SK-N-SH (cell line): ENCODE measurements around the gene PASK. TPM values are rescaled to one million over a fixed set of nuclear protein-coding genes. Genes with fewer than 3 reads are reported as not detected.

Experiments
- CTCF ChIA-PET: fragments of 300-600, 350-600 bp; formaldehyde crosslinking; extraction: SDS; loops from one replicate; lab custom pipeline; 2021; lab: Yijun Ruan, JAX
- POLR2A ChIA-PET: fragments of 350-600 bp; sonication (Branson Sonifier 250); formaldehyde crosslinking; extraction: SDS; loops from one replicate; lab custom pipeline; 2020; ENCODE audit warnings: antibody characterized with exemption, inconsistent platforms; lab: Yijun Ruan, JAX
- DNase-seq: peaks from one replicate; pipeline ENCODE4 v3.0.0; 2012
- H2AFZ ChIP-seq: fragments of 200-600 bp; sonication (generic); 2 replicates; pipeline ENCODE4 v1.8.1; 2016; ENCODE audit warnings: antibody characterized with exemption, mild to moderate bottlenecking, low read depth
- H3F3A ChIP-seq: fragments of 200-600 bp; sonication (generic); replicated peaks from 2 replicates; pipeline ENCODE3; 2016; ENCODE audit warnings: antibody characterized with exemption, mild to moderate bottlenecking; ENCODE audit not compliant: insufficient read depth
- H3K27ac ChIP-seq, 2 experiments: fragments of 200-500 bp in 1 of 2; fragments of 200-600 bp in 1 of 2; sonication (Bioruptor generic) in 1 of 2; sonication (generic), shearing (Covaris generic) in 1 of 2; 2 replicates each; pipeline versions ENCODE4 v1.5.1 to v1.6.1; 2014 to 2016; ENCODE audit warnings: low read depth in 2 of 2, inconsistent platforms in 1 of 2, low read length in 1 of 2, mild to moderate bottlenecking in 1 of 2, mixed read lengths in 1 of 2
- H3K27me3 ChIP-seq: fragments of 200-600 bp; sonication (generic), shearing (Covaris generic); 2 replicates; pipeline ENCODE4 v1.6.1; 2016; ENCODE audit warnings: mixed run types; ENCODE audit not compliant: insufficient read depth
- H3K36me3 ChIP-seq, 2 experiments: fragments of 200-500 bp in 1 of 2; fragments of 200-600 bp in 1 of 2; sonication (Bioruptor generic) in 1 of 2; sonication (generic) in 1 of 2; replicated peaks in 1 of 2; 2 replicates each; pipeline versions ENCODE3 to v1.5.1; 2014 to 2016; ENCODE audit warnings: low read length in 1 of 2, mild to moderate bottlenecking in 1 of 2; ENCODE audit not compliant: insufficient read depth in 2 of 2, control insufficient read depth in 1 of 2
- H3K4me1 ChIP-seq, 2 experiments: fragments of 200-500 bp in 1 of 2; fragments of 200-600 bp in 1 of 2; sonication (Bioruptor generic) in 1 of 2; sonication (generic), shearing (Covaris generic) in 1 of 2; 2 replicates each; pipeline versions ENCODE4 v1.5.1 to v1.6.1; 2014 to 2016; ENCODE audit warnings: low read depth in 1 of 2, low read length in 1 of 2, mixed run types in 1 of 2; ENCODE audit not compliant: insufficient read depth in 2 of 2, control insufficient read depth in 1 of 2
- H3K4me2 ChIP-seq: fragments of 200-600 bp; sonication (generic), shearing (Covaris generic); 2 replicates; pipeline ENCODE4 v1.6.1; 2017; ENCODE audit warnings: mixed run types
- H3K4me3 ChIP-seq, 2 experiments: fragments of 200-500 bp in 1 of 2; fragments of 200-600 bp in 1 of 2; sonication (Bioruptor generic) in 1 of 2; sonication (generic), shearing (Covaris generic) in 1 of 2; 2 replicates each; pipeline versions ENCODE4 v1.5.1 to v1.8.1; 2014 to 2016; ENCODE audit warnings: low read depth in 2 of 2, inconsistent platforms in 1 of 2, low read length in 1 of 2, mild to moderate bottlenecking in 1 of 2, mixed read lengths in 1 of 2, moderate library complexity in 1 of 2
- H3K79me2 ChIP-seq: fragments of 200-600 bp; sonication (generic); 2 replicates; pipeline ENCODE4 v1.8.1; 2017; ENCODE audit warnings: mild to moderate bottlenecking; ENCODE audit not compliant: insufficient read depth
- H3K9ac ChIP-seq: fragments of 200-600 bp; sonication (generic); 2 replicates; pipeline ENCODE4 v1.6.1; 2017; ENCODE audit warnings: mixed run types
- H3K9me2 ChIP-seq: fragments of 200-600 bp; sonication (generic); 2 replicates; pipeline ENCODE4 v1.6.1; 2017; ENCODE audit warnings: mixed run types
- H3K9me3 ChIP-seq: fragments of 200-600 bp; sonication (generic); 2 replicates; pipeline ENCODE4 v1.6.1; 2017; ENCODE audit warnings: mixed run types, mild to moderate bottlenecking, moderate library complexity
- H4K20me1 ChIP-seq: fragments of 200-600 bp; sonication (generic); 2 replicates; pipeline ENCODE4 v1.6.1; 2017; ENCODE audit warnings: mild to moderate bottlenecking, mixed run types; ENCODE audit not compliant: insufficient read depth
- CHD2 ChIP-seq: fragments of 150-350 bp; IDR thresholded peaks from 2 replicates; pipeline ENCODE4 v1.6.1; 2018; ENCODE audit warnings: low read length; ENCODE audit not compliant: partially characterized antibody
- EP300 ChIP-seq, 2 experiments: IDR thresholded peaks; 2 replicates each; pipeline versions ENCODE4 v1.4.0 to v1.6.1; 2012; ENCODE audit warnings: borderline replicate concordance in 1 of 2, low read depth in 1 of 2, low read length in 1 of 2
- EZH2phosphoT487 ChIP-seq: fragments of 200-600 bp; sonication (generic); IDR thresholded peaks from 2 replicates; pipeline ENCODE4 v1.6.1; 2017; ENCODE audit warnings: low read depth, mixed run types, mild to moderate bottlenecking, antibody characterized with exemption, moderate library complexity, borderline replicate concordance
- FOSL2 ChIP-seq: IDR thresholded peaks from 2 replicates; pipeline ENCODE4 v1.4.0; 2012; ENCODE audit warnings: low read depth, mild to moderate bottlenecking, moderate library complexity, borderline replicate concordance
- GABPA ChIP-seq: IDR thresholded peaks from 2 replicates; pipeline ENCODE4 v1.4.0; 2012; ENCODE audit warnings: low read depth, mild to moderate bottlenecking
- GATA2 ChIP-seq: sonication (generic); formaldehyde crosslinking; IDR thresholded peaks from 2 replicates; pipeline ENCODE4 v1.5.0; 2020; ENCODE audit warnings: mild to moderate bottlenecking, missing genetic modification reagents
- MXI1 ChIP-seq: IDR thresholded peaks from 2 replicates; pipeline ENCODE4 v1.6.1; 2012; ENCODE audit warnings: mild to moderate bottlenecking, low read depth, low read length, improper control_type of control experiment
- NRF1 ChIP-seq: IDR thresholded peaks from 2 replicates; pipeline ENCODE4 v1.6.1; 2012; ENCODE audit warnings: low read depth, mild to moderate bottlenecking, low read length
- POLR2AphosphoS5 ChIP-seq: IDR thresholded peaks from 2 replicates; pipeline ENCODE4 v1.6.1; 2012; ENCODE audit warnings: low read depth, low read length
- SIN3A ChIP-seq: IDR thresholded peaks from 2 replicates; pipeline ENCODE4 v1.6.1; 2012; ENCODE audit warnings: low read depth, mild to moderate bottlenecking, low read length, moderate library complexity, borderline replicate concordance
- TAF1 ChIP-seq: IDR thresholded peaks from 2 replicates; pipeline ENCODE4 v1.6.1; 2012; ENCODE audit warnings: low read depth, mild to moderate bottlenecking, low read length, moderate library complexity, borderline replicate concordance
- TCF12 ChIP-seq: IDR thresholded peaks from 2 replicates; pipeline ENCODE4 v1.4.0; 2012
- TEAD4 ChIP-seq: IDR thresholded peaks from 2 replicates; pipeline ENCODE4 v1.4.0; 2012; ENCODE audit warnings: mild to moderate bottlenecking, borderline replicate concordance; ENCODE audit not compliant: insufficient read depth
- WGBS: methylation state at CpG from one replicate; pipeline ENCODE4 v1.1.6; 2017; ENCODE audit warnings: low lambda C conversion rate; 5-methylcytosine and 5-hydroxymethylcytosine counted together
- polyA plus RNA-seq, 3 experiments: library from polyadenylated mRNA; depleted of rRNA; stranded (reverse); fragments of >200 nt; gene quantifications; 2 replicates each; pipeline ENCODE4 v1.2.3, GENCODE V29; 2012
- TF ChIP-seq, protein P1 (sequence below): IDR thresholded peaks from 2 replicates; pipeline ENCODE4 v1.4.0; 2012; ENCODE audit warnings: low read depth
- TF ChIP-seq, protein P2 (sequence below): IDR thresholded peaks from 2 replicates; pipeline ENCODE4 v1.4.0; 2012; ENCODE audit warnings: low read depth, borderline replicate concordance
- TF ChIP-seq, protein P3 (sequence below): fragments of 200-600 bp; sonication (generic); IDR thresholded peaks from 2 replicates; pipeline ENCODE4 v1.6.1; 2017; ENCODE audit warnings: antibody characterized with exemption, mild to moderate bottlenecking, moderate library complexity
- TF ChIP-seq, protein P4 (sequence below): IDR thresholded peaks from 2 replicates; pipeline ENCODE4 v1.4.0; 2012; ENCODE audit warnings: low read depth, borderline replicate concordance
- TF ChIP-seq, protein P5 (sequence below): fragments of 150-350 bp; IDR thresholded peaks from 2 replicates; pipeline ENCODE4 v1.6.1; 2016; ENCODE audit warnings: mild to moderate bottlenecking, low read depth, low read length

The PASK gene
- polyA plus RNA-seq, 1 of the 3 experiments (the other 2 are of a cell fraction): 6.3 TPM

DNA sequence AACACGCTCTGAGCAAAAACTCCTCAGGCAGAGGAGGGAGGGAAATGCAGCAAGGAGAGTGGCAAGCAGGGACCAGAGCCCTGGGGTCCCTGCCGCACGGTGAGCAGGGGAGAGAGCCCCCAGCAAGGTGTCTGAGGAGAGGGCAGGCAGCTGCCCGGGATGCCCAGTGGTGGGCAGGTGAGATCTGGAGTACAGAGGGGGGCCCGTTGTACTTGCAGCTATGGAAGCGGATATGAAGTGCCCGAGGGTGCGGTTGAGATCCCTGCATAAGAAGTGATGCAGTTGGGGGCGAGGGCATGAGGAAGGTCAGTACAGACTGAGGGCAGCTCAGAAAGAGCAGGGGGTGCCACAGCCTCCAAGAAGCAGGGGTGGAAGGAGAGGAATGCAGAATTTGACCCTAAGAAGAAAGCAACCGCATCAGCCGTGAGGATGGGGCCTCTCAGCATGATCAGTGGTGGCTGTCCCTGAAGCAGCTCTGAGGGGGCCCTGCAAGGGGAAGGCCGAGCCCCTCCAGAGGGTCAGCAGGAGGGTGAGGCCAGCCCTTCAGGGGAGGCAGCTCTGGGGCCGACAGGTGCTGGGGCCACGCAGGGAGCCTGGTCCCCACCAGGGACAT lies 76.6 kb downstream of the PASK start (continued):
- TF ChIP-seq, protein P1, sequence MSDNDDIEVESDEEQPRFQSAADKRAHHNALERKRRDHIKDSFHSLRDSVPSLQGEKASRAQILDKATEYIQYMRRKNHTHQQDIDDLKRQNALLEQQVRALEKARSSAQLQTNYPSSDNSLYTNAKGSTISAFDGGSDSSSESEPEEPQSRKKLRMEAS: no peak
- TF ChIP-seq TCF12: no peak
- no peak for TF ChIP-seq EP300 (IDR thresholded peaks at IDR 0.05; ENCODE audit: borderline replicate concordance in 1 of 2, low read depth in 1 of 2, low read length in 1 of 2)
- no peak for TF ChIP-seq POLR2AphosphoS5
- TF ChIP-seq NRF1: no peak
- TF ChIP-seq EZH2phosphoT487: no peak
- TF ChIP-seq SIN3A: no peak
- TF ChIP-seq TAF1: no peak
- TF ChIP-seq GATA2 (CRISPR knock-in tag): no peak
- TF ChIP-seq GABPA: no peak
- TF ChIP-seq FOSL2: no peak
- no peak for TF ChIP-seq MXI1
- no peak for TF ChIP-seq TEAD4
- TF ChIP-seq, all 33 proteins: peak for 0

DNA sequence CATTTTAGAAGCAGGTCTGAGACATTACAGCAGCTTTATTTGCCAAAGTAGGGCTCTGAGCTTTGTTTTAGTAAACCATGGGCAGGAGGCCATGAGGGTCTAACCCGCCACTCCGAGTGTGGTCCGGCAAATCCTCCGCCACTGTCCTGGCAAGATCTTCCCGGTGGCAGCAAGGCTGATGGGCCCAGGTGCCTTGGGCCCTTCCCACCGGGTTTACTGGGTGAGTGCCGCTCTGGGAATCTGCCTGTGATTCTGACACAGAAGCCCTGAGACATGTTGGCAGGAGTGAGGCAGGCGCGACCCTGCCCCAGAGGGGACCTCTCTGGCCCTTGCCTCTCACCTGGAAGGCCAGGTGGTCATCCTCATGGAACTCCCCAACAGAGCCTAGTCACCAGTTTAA lies 77.1 kb downstream of the PASK start:
- ChIA-PET POLR2A (no interaction called here), CTCF (interaction anchor here (1.1 to 1.5 kb wide), 2 partner anchors 66 to 221 kb away, joined by 3 to 5 read pairs; no protein-coding TSS in a partner anchor)
- no peak overlapping the region for H2AFZ ChIP-seq
- no peaks in the 10 kb centered on the region for H3F3A ChIP-seq
- no peaks in the 10 kb centered on the region for H3K36me3 ChIP-seq
- DNase-seq: no peak
- TF ChIP-seq, protein P2, sequence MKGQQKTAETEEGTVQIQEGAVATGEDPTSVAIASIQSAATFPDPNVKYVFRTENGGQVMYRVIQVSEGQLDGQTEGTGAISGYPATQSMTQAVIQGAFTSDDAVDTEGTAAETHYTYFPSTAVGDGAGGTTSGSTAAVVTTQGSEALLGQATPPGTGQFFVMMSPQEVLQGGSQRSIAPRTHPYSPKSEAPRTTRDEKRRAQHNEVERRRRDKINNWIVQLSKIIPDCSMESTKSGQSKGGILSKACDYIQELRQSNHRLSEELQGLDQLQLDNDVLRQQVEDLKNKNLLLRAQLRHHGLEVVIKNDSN: no peak
- TF ChIP-seq, protein P3, sequence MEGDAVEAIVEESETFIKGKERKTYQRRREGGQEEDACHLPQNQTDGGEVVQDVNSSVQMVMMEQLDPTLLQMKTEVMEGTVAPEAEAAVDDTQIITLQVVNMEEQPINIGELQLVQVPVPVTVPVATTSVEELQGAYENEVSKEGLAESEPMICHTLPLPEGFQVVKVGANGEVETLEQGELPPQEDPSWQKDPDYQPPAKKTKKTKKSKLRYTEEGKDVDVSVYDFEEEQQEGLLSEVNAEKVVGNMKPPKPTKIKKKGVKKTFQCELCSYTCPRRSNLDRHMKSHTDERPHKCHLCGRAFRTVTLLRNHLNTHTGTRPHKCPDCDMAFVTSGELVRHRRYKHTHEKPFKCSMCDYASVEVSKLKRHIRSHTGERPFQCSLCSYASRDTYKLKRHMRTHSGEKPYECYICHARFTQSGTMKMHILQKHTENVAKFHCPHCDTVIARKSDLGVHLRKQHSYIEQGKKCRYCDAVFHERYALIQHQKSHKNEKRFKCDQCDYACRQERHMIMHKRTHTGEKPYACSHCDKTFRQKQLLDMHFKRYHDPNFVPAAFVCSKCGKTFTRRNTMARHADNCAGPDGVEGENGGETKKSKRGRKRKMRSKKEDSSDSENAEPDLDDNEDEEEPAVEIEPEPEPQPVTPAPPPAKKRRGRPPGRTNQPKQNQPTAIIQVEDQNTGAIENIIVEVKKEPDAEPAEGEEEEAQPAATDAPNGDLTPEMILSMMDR: no peak
- TF ChIP-seq EZH2phosphoT487: no peak
- TF ChIP-seq, protein P4, sequence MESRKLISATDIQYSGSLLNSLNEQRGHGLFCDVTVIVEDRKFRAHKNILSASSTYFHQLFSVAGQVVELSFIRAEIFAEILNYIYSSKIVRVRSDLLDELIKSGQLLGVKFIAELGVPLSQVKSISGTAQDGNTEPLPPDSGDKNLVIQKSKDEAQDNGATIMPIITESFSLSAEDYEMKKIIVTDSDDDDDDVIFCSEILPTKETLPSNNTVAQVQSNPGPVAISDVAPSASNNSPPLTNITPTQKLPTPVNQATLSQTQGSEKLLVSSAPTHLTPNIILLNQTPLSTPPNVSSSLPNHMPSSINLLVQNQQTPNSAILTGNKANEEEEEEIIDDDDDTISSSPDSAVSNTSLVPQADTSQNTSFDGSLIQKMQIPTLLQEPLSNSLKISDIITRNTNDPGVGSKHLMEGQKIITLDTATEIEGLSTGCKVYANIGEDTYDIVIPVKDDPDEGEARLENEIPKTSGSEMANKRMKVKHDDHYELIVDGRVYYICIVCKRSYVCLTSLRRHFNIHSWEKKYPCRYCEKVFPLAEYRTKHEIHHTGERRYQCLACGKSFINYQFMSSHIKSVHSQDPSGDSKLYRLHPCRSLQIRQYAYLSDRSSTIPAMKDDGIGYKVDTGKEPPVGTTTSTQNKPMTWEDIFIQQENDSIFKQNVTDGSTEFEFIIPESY: no peak
- TF ChIP-seq, protein P5, sequence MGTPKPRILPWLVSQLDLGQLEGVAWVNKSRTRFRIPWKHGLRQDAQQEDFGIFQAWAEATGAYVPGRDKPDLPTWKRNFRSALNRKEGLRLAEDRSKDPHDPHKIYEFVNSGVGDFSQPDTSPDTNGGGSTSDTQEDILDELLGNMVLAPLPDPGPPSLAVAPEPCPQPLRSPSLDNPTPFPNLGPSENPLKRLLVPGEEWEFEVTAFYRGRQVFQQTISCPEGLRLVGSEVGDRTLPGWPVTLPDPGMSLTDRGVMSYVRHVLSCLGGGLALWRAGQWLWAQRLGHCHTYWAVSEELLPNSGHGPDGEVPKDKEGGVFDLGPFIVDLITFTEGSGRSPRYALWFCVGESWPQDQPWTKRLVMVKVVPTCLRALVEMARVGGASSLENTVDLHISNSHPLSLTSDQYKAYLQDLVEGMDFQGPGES: no peak
- TF ChIP-seq CHD2: no peak
- H3K9me3 ChIP-seq: no peaks in the 10 kb centered on the region
- no peaks in the 10 kb centered on the region; a peak in 1 of 4 replicates for H3K4me1 ChIP-seq
- H3K79me2 ChIP-seq: no peaks in the 10 kb centered on the region
- H3K27me3 ChIP-seq: no peaks in the 10 kb centered on the region
- no peak overlapping the region for H3K9ac ChIP-seq
- 60% methylated on average over 7 of the region's 9 CpGs for WGBS
- no peak overlapping the region for H3K4me3 ChIP-seq
- no peak overlapping the region for H3K27ac ChIP-seq
- H3K4me2 ChIP-seq: no peak overlapping the region
- no peaks in the 10 kb centered on the region for H4K20me1 ChIP-seq
- H3K9me2 ChIP-seq: no peaks in the 10 kb centered on the region
